ENCODE data around the gene ACSL3. TPM values are rescaled to one million over a fixed set of nuclear protein-coding genes. Genes with fewer than 3 reads are reported as not detected.
A peak's percentile ranks its signal among the peaks of the same experiment; 100 is the strongest.

The ACSL3 gene
- total RNA-seq, 2 donors from 2014 or later = 37.8 to 38.1 TPM

- intact Hi-C loops (cut with DNase I) = no loop called here
- DNase-seq (no peak), ATAC-seq (no peak)
Measured at GRCh38 chr2:222875482-222875881, 14.6 kb downstream of the ACSL3 start.

- intact Hi-C loops (cut with DNase I) = no loop called here
Measured at GRCh38 chr2:222876947-222877346, 16.1 kb downstream of the ACSL3 start.

GRCh38 chr2:222877556-222878300 is 16.9 kb downstream of the ACSL3 start:
- intact Hi-C loops (cut with DNase I) = no loop called here
- no peak for DNase-seq
- no peak for ATAC-seq

More at GRCh38 chr2:222876947-222877346, 16.1 kb downstream of the ACSL3 start:
- ATAC-seq (no peak), DNase-seq (no peak)

- DNase-seq (no peak), ATAC-seq (no peak)
- intact Hi-C loops (cut with DNase I) = no loop called here
Measured at GRCh38 chr2:222878301-222878876, 17.6 kb downstream of the ACSL3 start.

- DNase-seq = no peak
- intact Hi-C loops (cut with DNase I) = no loop called here
- ATAC-seq = peak in 1 of 2 donors; percentile 39
Measured at GRCh38 chr2:222878877-222879603, 18.2 kb downstream of the ACSL3 start.

GRCh38 chr2:222879604-222879933 is 18.7 kb downstream of the ACSL3 start:
- DNase-seq (no peak), ATAC-seq (peak in 1 of 2 donors; percentile 9)
- intact Hi-C loops (cut with DNase I) = no loop called here

GRCh38 chr2:222882484-222882928 is 21.7 kb downstream of the ACSL3 start:
- ATAC-seq (no peak), DNase-seq (no peak)
- intact Hi-C loops (cut with DNase I) = no loop called here

- intact Hi-C loops (cut with DNase I) = no loop called here
- no peak for ATAC-seq
Measured at GRCh38 chr2:222883420-222883819, 22.6 kb downstream of the ACSL3 start.

GRCh38 chr2:222884114-222884771 is 23.4 kb downstream of the ACSL3 start:
- intact Hi-C loops (cut with DNase I) = no loop called here
- ATAC-seq (peak; percentile 39 to 79), DNase-seq (no peak)

More at GRCh38 chr2:222883420-222883819, 22.6 kb downstream of the ACSL3 start:
- DNase-seq = no peak

- DNase-seq (no peak), ATAC-seq (peak; percentile 44 to 53)
- intact Hi-C loops (cut with DNase I) = no loop called here
Measured at GRCh38 chr2:222884805-222885424, 24.1 kb downstream of the ACSL3 start.

- intact Hi-C loops (cut with DNase I) = no loop called here
- ATAC-seq = no peak
- DNase-seq = no peak
Measured at GRCh38 chr2:222887124-222887523, 26.3 kb downstream of the ACSL3 start.

GRCh38 chr2:222888716-222889115 is 27.9 kb downstream of the ACSL3 start:
- DNase-seq (no peak), ATAC-seq (no peak)
- intact Hi-C loops (cut with DNase I) = no loop called here

GRCh38 chr2:222891890-222892289 is 31.1 kb downstream of the ACSL3 start:
- intact Hi-C loops (cut with DNase I) = no loop called here
- DNase-seq (no peak), ATAC-seq (no peak)

GRCh38 chr2:222892321-222892720 is 31.5 kb downstream of the ACSL3 start:
- DNase-seq (no peak), ATAC-seq (peak; percentile 73 to 90)
- intact Hi-C loops (cut with DNase I) = no loop called here

- intact Hi-C loops (cut with DNase I) = no loop called here
- no peak for ATAC-seq
- DNase-seq = no peak
Measured at GRCh38 chr2:222892761-222893160, 31.9 kb downstream of the ACSL3 start.

GRCh38 chr2:222893716-222894115 is 32.9 kb downstream of the ACSL3 start:
- no peak for ATAC-seq

GRCh38 chr2:222895144-222895543 is 34.3 kb downstream of the ACSL3 start:
- DNase-seq (no peak), ATAC-seq (no peak)
- intact Hi-C loops (cut with DNase I) = no loop called here

More at GRCh38 chr2:222893716-222894115, 32.9 kb downstream of the ACSL3 start:
- DNase-seq = no peak
- intact Hi-C loops (cut with DNase I) = no loop called here

GRCh38 chr2:222897898-222898297 is 37.1 kb downstream of the ACSL3 start:
- intact Hi-C loops (cut with DNase I) = no loop called here
- DNase-seq = no peak
- ATAC-seq = no peak
